Renal cortical epithelial cell (primary cell): ENCODE data around the gene GNAQ. TPM values are rescaled to one million over a fixed set of nuclear protein-coding genes. Genes with fewer than 3 reads are reported as not detected.
"Not testable (repeated sequence)": the region's sequence is repeated elsewhere in the genome, so short reads cannot be mapped to it uniquely, and the experiment has no call there.

Experiments used
- DNase-seq: peaks from one replicate; pipeline ENCODE4 v3.0.0-alpha.2; 2011; ENCODE audit warnings: low read depth
- total RNA-seq: library from RNA; depleted of rRNA; stranded (reverse); fragments of >200 nt; gene quantifications from 2 replicates; pipeline ENCODE4 v1.2.3, GENCODE V29; 2014

Gene GNAQ
- total RNA-seq, 1 donor from 2014 or later = 65.6 TPM

GRCh38 chr9:77878793-77879192, 152.8 kb downstream of the GNAQ start:
- DNase-seq = not testable (repeated sequence)

DNA sequence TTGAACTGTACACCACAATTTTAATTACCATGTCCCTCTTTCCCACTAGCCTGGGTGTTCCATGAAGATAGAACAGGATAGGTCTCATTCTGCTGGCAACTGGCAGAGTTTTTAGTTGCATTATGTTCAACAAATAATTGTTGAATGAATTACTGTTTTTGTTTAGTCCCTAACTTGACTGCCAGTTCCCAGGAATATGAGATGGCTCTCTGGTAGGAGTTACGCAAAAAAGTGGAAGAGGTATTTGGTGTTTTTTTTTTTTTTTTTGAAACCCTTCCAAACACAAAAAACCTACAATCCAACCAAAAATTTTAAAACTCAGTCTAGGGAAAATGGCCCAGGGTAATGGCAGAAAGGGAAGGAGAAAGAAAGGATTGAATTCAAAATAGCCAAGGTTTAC, 153.6 kb downstream of the GNAQ start:
- DNase-seq = no peak

DNA sequence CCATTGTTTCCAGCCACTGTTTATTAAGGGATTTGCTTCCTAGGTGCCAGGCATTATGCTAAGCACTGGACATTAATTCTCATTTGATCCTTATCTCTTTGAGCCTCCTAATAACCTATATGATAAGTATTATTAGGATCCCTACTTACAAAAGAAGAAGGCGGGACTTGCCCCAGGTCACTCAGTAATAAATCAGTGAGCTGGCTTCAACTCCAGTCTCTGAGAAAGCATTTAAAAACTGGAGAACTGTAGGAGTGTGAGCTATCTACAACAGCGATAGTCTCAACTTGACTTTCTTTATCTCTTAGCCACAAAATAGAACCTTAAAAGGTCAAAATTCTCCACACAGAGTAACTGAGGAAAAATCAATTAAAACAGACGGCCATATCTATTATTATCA, 155.0 kb downstream of the GNAQ start:
- no peak for DNase-seq

DNA sequence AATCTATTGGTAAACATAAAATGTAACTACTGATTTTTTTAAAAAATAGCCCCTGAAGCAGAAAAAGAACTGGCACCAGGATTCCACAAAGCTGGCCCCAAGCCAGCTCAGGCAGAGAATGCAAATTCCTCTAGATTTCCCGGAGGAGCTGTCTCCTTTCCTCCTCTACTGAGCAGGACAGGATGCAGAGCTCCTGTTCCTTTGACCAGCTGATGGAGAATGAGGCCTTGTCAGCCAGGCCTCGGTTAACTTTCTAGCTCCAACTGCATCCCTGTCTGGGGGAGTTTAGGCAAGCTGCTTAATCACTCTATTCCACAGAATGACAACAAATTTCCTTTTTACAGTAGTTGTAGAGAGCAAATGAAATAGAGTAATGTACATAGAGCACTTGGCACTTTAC, 155.5 kb downstream of the GNAQ start:
- peak; percentile 33 for DNase-seq

DNA sequence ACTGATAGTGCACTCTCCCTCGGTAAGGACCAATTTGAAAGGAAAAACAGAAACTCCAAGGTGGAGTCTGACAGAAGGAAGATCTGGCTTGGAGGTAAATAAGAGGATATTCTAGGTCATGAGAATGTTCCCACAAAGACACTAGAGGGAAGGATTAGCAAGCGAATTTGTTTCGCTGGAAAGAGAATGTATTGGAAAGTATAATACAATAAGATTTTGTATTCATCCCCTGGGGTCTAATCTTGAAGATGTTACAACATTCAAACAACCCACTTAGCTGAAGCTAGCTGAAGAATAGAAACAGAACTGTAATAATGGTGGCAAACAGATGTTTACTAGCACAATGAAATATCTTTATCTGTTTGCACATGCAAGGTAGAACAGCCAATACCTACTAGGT, 158.7 kb downstream of the GNAQ start:
- DNase-seq = no peak

DNA sequence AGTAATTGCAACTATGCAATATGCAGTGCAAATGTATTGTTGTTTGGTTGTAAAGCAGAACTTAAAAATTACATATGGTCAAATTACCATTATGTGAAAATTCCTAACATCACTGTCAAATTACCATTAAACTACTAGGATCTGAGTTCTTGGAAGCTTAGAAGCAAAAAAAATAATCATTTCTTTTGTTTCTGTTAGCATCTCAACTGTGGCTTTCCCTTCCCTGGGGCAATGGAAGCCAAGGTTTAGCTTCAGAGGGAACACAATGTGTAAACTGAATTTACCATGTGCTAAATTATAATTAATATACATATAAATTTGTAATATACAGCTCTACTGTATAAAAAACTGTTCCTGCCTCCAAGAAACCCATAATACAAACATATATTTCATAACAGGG, 159.4 kb downstream of the GNAQ start:
- DNase-seq = no peak

DNA sequence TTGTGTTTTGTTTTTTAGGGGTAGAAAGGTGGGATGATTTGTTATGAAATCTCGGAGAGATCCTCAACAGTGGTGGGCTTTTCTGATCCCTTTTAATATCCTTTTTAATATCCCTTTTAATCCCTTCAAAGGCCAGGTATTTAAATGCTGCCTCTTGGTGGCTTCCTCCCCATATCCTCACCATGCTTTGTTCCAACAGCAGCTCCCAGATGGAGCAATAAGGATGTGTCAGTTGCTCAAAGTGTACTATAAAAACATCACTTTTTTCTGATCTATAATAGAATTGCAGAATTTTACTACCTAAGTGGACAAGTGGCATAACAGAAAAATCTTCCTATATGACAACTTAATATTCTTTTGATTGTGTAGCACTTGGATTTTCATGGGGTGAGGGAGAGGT, 160.1 kb downstream of the GNAQ start:
- DNase-seq = no peak

GRCh38 chr9:77866878-77867277, 164.7 kb downstream of the GNAQ start:
- DNase-seq = no peak

- no peak for DNase-seq
Observed at GRCh38 chr9:77865385-77866047, 166.1 kb downstream of the GNAQ start.

DNA sequence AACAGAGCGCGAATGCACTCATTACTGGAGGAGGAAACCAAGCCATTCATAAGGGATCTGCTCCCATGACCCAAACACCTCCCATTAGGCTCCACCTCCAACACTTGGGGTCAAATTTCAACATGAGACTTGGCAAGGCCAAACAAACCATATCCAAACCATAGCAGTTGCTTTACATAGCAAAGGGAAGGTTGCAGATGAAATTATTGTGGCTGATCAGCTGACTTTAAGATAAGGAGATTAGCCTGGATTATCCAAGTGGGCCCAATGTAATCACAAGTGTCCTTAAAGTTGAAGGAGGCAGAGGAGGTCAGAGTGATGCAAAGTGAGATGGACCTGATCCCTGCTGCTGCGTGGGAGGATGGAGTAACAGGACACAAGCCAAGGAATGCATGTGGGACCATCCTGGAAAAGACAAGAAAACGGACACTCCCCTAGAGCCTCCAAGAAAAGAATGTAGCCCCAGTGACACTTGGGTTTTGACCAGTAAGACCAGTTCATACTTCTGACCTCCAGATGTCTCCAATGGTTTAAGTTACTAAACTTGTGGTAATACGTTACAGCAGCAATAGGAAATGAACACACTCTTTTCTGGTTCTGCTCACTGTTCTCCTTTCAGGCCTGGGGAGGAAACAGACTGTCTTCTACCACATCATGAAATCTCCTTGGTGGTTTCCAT, 167.3 kb downstream of the GNAQ start:
- DNase-seq = no peak

DNA sequence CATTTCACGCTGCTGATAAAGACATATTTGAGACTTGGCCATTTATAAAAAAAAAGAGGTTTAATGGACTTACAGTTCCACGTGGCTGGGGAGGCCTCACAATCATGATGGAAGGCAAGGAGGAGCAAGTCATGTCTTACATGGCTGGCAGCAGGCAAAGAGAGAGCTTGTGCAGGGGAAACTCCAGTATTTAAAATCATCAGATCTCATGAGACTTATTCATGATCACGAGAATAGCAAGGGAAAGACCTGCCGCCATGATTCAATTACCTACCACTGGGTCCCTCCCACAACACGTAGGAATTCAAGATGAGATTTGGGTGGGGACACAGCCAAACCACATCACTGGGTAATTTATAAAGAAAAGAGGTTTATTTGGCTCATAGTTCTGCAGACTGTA, 168.0 kb downstream of the GNAQ start:
- not testable (repeated sequence) for DNase-seq

- DNase-seq = not testable (repeated sequence)
Observed at GRCh38 chr9:77860953-77861352, 170.7 kb downstream of the GNAQ start.

DNA sequence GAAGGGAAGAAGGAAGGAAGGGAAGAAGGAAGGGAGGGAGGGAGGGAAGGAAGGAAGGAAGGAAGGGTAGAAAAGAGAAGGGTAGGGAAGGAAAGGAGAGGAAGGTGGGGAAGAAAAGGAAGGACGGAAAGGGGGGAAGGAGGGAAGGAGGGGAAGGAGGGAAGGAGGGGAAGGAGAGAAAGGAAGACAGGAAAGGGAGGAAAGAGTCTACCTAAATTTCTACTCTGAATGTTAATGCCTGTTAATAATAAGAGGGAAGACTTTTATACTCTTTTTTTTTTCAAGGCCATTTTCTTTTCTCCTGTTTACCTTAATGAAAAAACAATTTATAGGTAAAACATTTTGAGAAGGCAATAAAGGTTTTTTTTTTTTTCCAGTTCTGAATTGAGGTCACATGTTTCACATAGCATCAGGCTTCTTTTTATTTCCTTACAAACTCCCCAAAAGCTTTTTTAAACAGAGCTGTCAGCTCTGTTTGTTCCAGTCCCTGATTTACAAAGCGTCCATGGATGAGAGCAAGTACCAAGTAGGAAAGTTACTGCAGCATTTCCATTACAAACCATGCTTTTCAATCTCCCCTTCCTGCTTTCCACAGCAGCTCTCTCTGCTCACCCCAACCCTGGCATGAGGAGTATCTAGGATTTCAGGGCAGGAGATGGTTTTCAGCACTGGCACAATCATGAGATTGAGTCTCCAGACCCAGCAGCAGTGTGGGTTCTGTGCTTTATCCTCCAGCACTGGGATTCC, 173.9 kb downstream of the GNAQ start:
- no peak for DNase-seq

DNA sequence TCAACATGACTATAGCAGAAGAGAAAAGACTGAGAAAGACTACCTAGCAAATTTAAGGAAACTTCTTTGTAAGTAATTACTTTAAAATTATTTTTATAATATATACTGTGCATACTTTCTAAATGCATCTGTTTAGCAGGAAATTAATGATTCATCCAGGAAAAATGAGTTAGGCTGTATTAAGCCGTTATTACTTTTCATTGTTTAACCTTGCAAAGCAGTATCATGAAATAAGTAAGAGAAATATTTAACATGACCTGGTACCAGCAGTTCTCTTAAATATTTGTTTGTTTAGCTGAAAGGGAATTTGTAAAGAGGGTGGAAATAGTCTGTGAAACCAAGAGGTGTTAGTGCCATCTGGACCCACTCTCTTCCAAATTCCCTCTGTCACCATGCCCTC, 175.0 kb downstream of the GNAQ start:
- no peak for DNase-seq

DNA sequence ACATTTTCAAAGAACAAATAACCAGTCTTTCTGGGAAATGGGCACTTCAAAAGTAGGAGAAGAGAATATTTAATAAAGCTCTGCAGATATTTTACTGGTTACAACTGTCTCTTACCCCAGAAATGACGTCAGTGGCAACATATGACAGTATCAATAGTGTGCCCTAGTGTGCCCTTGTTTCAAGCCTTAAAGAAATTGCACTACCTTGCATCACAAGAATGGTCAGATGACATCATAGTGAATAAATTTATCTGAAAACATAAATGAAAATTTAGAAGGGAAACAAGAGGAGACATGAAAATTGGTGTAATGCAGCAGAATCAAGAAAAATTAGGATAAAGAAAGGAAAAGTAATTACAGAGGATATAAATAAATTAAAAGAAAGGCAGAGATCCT, 176.7 kb downstream of the GNAQ start:
- DNase-seq = no peak

DNA sequence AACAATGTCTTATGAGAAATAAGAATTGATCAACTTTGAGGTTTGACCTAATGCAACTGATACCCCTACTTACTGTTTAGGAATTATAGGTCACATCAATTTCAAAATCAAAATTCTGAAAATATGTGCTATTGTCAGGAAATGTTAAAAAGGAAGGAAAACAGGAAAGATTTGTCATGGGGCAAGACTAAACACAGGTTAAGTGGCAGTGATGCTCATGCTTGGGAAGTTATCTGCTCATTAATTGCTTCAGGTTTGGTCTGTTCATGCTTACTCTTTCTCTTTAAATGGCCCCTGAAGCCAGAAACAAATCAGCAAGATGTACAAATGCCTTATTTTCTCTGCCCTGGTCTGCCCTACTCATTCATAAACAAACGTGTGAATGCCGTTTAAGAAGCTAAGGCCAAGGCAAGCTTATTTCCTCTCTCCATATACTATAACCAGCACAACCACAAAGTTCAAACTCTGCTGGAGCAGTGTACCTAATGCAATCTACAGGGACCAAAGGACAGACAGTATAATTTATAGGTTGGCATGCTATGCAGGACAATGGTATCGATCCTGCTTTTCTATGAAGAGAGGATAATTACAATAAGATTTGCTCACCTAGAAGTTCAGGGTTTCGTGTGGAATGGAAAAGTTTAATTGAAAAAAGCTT, 177.2 kb downstream of the GNAQ start:
- no peak for DNase-seq

DNA sequence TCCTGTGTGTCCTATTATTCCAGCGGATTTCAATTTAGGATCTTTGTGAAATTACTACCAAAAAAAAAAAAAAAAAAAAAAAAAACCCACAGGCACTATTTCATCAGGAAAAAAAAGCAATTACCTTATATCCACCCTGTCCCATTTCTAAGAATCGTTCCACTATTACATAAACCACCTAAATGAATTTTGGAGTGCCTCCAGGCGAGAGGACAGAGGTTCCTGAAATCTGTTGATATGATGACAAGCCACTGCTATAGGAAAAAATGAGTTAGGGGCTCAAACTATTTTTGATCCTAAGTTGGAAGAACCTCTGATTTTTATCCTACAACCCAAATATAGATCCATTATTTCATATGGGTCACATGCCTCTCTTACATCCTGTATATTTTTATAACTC, 177.9 kb downstream of the GNAQ start:
- no peak for DNase-seq

GRCh38 chr9:77851882-77852595, 179.6 kb downstream of the GNAQ start:
- DNase-seq = no peak

- DNase-seq = peak; percentile 93
Observed at GRCh38 chr9:77848897-77849296, 182.7 kb downstream of the GNAQ start.

- no peak for DNase-seq
Observed at GRCh38 chr9:77848404-77848803, 183.2 kb downstream of the GNAQ start.

DNA sequence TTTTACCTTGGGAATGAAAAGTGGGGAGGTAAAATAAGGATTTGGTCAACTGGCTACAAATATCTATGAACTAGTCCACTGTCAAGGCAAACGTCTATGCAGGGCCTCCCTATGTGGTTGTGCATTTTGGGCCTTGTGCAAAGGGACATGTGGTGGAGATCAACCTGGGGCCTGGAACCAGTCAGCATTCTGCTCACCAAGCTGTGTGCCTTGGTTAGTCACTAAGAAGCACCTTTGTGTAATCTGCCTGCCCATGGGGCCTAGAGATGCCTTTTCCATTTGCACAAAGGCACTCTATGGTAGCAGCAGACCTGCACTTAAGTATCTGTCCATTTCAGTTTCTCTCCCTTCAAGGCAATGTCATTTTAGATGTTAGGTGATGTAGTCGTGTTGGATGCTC, 184.0 kb downstream of the GNAQ start:
- no peak for DNase-seq

- no peak for DNase-seq
Observed at GRCh38 chr9:77847059-77847499, 184.5 kb downstream of the GNAQ start.
